Neutrophil (primary cell): ENCODE data around the gene TSPAN18.

Experiments
- H3K27ac ChIP-seq: fragments of 200-600 bp; sonication (generic); 2 replicates; pipeline ENCODE4 v1.5.1; 2016; ENCODE audit warnings: mild to moderate bottlenecking, moderate library complexity
- H3K27me3 ChIP-seq: fragments of 200-600 bp; sonication (generic); 2 replicates; pipeline ENCODE4 v1.6.0; 2016; ENCODE audit warnings: mild to moderate bottlenecking
- H3K36me3 ChIP-seq: fragments of 200-600 bp; sonication (generic); 2 replicates; pipeline ENCODE4 v1.5.1; 2017
- H3K4me1 ChIP-seq, 2 experiments: fragments of 200-600 bp in 1 of 2; sonication (generic) in 1 of 2; 1 replicate in 1 of 2; 2 replicates in 1 of 2; pipeline versions ENCODE4 v1.5.1 to v1.6.1; 2013 to 2016; ENCODE audit warnings: low read depth in 1 of 2, low read length in 1 of 2, mild to moderate bottlenecking in 1 of 2, moderate library complexity in 1 of 2; ENCODE audit not compliant: control insufficient read depth in 1 of 2, insufficient read depth in 1 of 2
- H3K4me3 ChIP-seq, 2 experiments: fragments of 200-600 bp in 1 of 2; sonication (generic) in 1 of 2; 1 replicate in 1 of 2; 2 replicates in 1 of 2; pipeline ENCODE4 v1.5.1; 2013 to 2016; ENCODE audit warnings: low read depth in 1 of 2, low read length in 1 of 2, mild to moderate bottlenecking in 1 of 2, moderate library complexity in 1 of 2
- H3K9me3 ChIP-seq: fragments of 200-600 bp; sonication (generic); 2 replicates; pipeline ENCODE4 v1.5.1; 2016
- CTCF ChIP-seq: fragments of 200-600 bp; sonication (generic); IDR thresholded peaks from 2 replicates; pipeline ENCODE4 v1.5.1; 2016; ENCODE audit warnings: antibody characterized with exemption

TSPAN18 gene

GRCh38 chr11:44923115-44923514 is 196.4 kb downstream of the TSPAN18 start:
- Histone ChIP-seq H3K36me3 (no peaks in the 10 kb centered on the region), H3K9me3 (no peaks in the 10 kb centered on the region), H3K4me3 (no peak overlapping the region), H3K27me3 (no peaks in the 10 kb centered on the region), H3K4me1 (peaks cover 10 to 12% of the 10 kb centered on the region in 2 experiments), H3K27ac (no peak overlapping the region)
- no peak for TF ChIP-seq CTCF

GRCh38 chr11:44923806-44924205 is 197.0 kb downstream of the TSPAN18 start:
- no peaks in the 10 kb centered on the region for H3K27me3 ChIP-seq
- no peaks in the 10 kb centered on the region for H3K36me3 ChIP-seq
- H3K9me3 ChIP-seq: no peaks in the 10 kb centered on the region
- TF ChIP-seq CTCF: no peak
- peaks cover 12 to 13% of the 10 kb centered on the region in 2 experiments for H3K4me1 ChIP-seq
- no peak overlapping the region for H3K27ac ChIP-seq
- no peak overlapping the region for H3K4me3 ChIP-seq

- peaks cover 3% of the 10 kb centered on the region for H3K36me3 ChIP-seq
- no peak overlapping the region for H3K27ac ChIP-seq
- no peak overlapping the region for H3K4me3 ChIP-seq
- peaks cover 12 to 13% of the 10 kb centered on the region in 2 experiments for H3K4me1 ChIP-seq
- H3K9me3 ChIP-seq: no peaks in the 10 kb centered on the region
- H3K27me3 ChIP-seq: no peaks in the 10 kb centered on the region
- no peak for TF ChIP-seq CTCF
Observed at GRCh38 chr11:44926036-44926435, 199.3 kb downstream of the TSPAN18 start.

GRCh38 chr11:44927174-44927661 is 200.5 kb downstream of the TSPAN18 start:
- H3K4me1 ChIP-seq: peaks cover 12 to 13% of the 10 kb centered on the region in 2 experiments
- peaks cover 4% of the 10 kb centered on the region for H3K36me3 ChIP-seq
- no peaks in the 10 kb centered on the region for H3K27me3 ChIP-seq
- no peaks in the 10 kb centered on the region for H3K9me3 ChIP-seq
- no peak overlapping the region for H3K27ac ChIP-seq
- H3K4me3 ChIP-seq: no peak overlapping the region
- peak; percentile 55 for TF ChIP-seq CTCF

- TF ChIP-seq CTCF: no peak
- Histone ChIP-seq H3K27ac (no peak overlapping the region), H3K9me3 (no peaks in the 10 kb centered on the region), H3K4me1 (peaks cover 12 to 13% of the 10 kb centered on the region in 2 experiments), H3K36me3 (peaks cover 13% of the 10 kb centered on the region), H3K27me3 (no peaks in the 10 kb centered on the region), H3K4me3 (no peak overlapping the region)
Observed at GRCh38 chr11:44928144-44928543, 201.4 kb downstream of the TSPAN18 start.

- Histone ChIP-seq H3K4me1 (peaks cover 12 to 13% of the 10 kb centered on the region in 2 experiments), H3K9me3 (no peaks in the 10 kb centered on the region), H3K4me3 (no peak overlapping the region), H3K27me3 (no peaks in the 10 kb centered on the region), H3K36me3 (peaks cover 20% of the 10 kb centered on the region), H3K27ac (no peak overlapping the region)
- TF ChIP-seq CTCF: no peak
Observed at GRCh38 chr11:44928816-44929215, 202.1 kb downstream of the TSPAN18 start.
